ENCODE results near the gene OR13G1.

Gene OR13G1

DNA sequence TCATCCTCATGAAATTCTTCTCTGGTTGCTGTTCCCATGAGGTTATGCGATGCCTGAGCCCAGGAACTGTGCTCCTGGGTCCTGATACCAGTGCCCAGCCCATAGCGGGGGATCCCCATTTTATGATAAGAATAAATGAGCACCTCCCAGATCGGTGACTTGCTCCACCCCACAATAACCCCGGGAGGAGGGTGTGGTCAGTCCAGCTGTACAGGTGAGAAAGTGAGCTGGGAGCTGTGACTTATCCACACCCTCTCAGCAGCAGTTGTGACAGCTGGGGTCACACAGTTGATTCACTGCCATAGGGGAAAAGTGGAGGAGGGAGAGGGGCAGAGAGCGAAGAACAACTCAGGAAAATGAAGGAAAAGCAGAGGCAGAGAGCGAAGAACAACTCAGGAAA is 40.8 kb downstream of the OR13G1 start:
- DNase-seq (ENCODE audit: insufficient read length, low spot score) (no peak), FAIRE-seq (no peak)
- no peak for TF ChIP-seq POLR2A (IDR thresholded peaks at IDR 0.05; ENCODE audit: low read depth, low read length)

DNA sequence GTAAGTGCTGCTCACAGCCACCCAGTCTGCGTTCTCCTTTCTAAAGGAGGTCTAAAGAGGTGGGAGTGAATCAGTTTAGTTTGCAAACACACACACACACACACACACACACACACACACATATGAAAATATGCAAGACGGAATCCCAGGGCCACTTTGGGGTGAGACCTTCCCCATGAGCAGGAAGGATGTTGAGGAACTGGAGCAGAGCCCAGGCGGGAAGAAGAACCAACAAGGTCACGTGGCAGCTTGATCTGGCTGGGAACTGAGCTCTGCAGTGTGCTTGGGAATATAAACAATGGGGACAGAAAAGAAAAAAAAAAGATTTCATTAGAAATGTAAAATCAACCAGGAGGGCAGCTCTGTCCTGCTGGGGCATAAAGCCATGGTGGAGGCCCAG is 41.5 kb downstream of the OR13G1 start:
- DNase-seq (ENCODE audit: insufficient read length, low spot score) (no peak), FAIRE-seq (no peak)
- no peak for TF ChIP-seq POLR2A (IDR thresholded peaks at IDR 0.05; ENCODE audit: low read depth, low read length)

DNA sequence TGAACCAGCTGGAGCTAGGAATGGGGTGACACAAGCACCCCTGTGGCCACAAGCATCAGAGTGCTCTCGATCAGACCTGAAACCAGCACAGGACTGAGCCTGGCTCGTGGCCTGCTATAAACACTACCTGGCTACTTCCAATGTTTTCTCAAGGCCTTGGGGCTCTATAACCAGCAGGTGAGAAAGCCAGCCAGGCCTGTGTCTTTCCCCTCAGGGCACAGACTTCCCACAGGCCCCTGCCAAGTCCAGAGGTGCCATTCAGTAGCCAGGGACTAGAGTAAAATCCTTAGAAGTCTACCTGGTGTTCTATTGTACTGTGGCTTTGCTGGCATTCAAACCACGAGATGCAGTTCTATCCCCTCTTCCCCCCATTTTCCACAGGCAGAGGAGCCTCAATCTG is 51.6 kb downstream of the OR13G1 start:
- DNase-seq (ENCODE audit: insufficient read length, low spot score) = no peak
- no peak for TF ChIP-seq POLR2A (IDR thresholded peaks at IDR 0.05; ENCODE audit: low read depth, low read length)
- FAIRE-seq = no peak

All from H54 (cell line).